Stimulated activated CD8-positive, alpha-beta memory T cell treated with anti-CD3 and anti-CD28 coated beads, Interleukin-15, amount 100 ng/mL, for 48 hours (primary cell): Measurements from ENCODE around the gene PLXNA4.
"Not testable (repeated sequence)": the region's sequence is repeated elsewhere in the genome, so short reads cannot be mapped to it uniquely, and the experiment has no call there.

Source experiments
- DNase-seq, 2 donors: peaks; one replicate each; pipeline ENCODE4 v3.0.0-alpha.2; 2020; ENCODE audit warnings: low read depth in 2 of 2

The PLXNA4 gene, protein sequence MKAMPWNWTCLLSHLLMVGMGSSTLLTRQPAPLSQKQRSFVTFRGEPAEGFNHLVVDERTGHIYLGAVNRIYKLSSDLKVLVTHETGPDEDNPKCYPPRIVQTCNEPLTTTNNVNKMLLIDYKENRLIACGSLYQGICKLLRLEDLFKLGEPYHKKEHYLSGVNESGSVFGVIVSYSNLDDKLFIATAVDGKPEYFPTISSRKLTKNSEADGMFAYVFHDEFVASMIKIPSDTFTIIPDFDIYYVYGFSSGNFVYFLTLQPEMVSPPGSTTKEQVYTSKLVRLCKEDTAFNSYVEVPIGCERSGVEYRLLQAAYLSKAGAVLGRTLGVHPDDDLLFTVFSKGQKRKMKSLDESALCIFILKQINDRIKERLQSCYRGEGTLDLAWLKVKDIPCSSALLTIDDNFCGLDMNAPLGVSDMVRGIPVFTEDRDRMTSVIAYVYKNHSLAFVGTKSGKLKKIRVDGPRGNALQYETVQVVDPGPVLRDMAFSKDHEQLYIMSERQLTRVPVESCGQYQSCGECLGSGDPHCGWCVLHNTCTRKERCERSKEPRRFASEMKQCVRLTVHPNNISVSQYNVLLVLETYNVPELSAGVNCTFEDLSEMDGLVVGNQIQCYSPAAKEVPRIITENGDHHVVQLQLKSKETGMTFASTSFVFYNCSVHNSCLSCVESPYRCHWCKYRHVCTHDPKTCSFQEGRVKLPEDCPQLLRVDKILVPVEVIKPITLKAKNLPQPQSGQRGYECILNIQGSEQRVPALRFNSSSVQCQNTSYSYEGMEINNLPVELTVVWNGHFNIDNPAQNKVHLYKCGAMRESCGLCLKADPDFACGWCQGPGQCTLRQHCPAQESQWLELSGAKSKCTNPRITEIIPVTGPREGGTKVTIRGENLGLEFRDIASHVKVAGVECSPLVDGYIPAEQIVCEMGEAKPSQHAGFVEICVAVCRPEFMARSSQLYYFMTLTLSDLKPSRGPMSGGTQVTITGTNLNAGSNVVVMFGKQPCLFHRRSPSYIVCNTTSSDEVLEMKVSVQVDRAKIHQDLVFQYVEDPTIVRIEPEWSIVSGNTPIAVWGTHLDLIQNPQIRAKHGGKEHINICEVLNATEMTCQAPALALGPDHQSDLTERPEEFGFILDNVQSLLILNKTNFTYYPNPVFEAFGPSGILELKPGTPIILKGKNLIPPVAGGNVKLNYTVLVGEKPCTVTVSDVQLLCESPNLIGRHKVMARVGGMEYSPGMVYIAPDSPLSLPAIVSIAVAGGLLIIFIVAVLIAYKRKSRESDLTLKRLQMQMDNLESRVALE (N-terminal part only)

DNA sequence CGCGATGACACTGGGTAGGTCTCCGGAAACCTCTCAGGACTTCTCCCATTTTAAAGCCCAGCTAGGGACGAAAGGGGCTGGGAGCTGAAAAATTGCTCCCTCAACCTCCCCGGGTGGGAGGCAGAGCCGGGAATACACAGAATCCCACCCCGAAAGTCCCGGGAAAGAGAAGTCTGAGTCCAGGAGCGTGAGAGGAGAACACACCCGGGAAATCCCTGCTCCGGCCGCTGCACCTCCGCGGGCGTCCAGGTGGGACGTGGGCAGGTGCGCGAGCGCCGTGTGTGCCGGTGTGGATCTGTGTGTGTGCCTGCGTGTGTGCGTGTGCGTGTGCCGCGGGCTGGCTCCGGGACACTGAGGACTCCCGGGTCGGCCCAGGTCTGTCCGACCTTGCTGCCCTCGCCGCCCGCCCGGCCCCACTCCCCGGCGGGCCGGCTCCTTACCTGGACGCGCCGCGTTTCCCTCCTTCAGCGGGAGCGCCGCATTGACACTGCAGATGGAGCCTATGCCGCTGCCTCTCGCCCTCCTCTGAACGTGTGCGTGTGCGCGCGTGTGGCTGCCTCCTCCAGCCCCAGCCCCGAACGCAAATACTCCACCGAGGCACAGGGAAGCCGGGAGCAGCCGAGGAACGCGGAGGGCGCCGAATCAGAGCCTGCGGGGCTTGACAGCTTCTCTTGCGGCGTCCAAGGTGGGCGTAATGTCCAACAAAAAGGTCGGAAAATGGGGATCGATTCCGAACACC lies at the start of gene PLXNA4:
Gene PLXNA4 (minus strand): TSS at position 489 of the 739 bp plus-strand sequence. CDS start 67,777 bp downstream, outside the sequence.
- no peak for DNase-seq

DNA sequence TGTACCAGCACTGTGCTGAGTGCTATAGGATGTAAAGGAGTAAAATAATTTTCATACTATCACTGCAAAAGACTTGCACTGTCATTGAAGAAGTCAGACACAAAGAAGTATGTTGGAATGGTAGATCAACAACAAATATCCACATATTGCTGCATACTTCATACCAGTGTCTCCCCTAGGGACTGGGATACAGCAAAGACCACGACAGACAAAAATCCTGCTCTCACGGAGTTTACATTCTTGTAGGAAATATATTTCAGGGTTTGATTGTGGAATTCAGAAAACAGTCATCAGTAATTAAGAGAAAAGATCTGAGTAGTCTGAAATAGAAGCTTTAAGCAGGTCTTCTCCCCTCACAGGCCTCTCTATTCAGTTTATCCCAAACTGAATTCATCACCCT lies 49.4 kb upstream of the PLXNA4 start:
- DNase-seq, result no peak

DNA sequence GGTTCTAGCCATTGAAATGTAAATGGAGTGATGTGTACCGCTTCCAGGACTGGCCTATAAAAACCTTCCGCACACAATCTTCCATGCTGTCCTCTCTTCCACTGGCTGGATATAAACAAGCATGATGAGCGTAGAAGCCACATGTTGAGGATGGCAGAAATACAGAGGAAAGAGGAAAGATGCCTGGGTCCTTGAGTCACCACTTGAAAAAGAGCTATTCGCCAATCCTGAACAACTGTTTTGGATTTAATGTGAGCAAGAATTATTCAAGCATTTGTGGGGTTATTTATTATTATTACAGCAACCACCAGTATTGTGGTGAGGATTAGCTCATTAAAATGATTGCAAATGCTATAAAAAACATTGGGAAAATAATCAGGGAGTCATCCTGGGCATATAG lies 45.8 kb upstream of the PLXNA4 start:
- DNase-seq, result no peak

DNA sequence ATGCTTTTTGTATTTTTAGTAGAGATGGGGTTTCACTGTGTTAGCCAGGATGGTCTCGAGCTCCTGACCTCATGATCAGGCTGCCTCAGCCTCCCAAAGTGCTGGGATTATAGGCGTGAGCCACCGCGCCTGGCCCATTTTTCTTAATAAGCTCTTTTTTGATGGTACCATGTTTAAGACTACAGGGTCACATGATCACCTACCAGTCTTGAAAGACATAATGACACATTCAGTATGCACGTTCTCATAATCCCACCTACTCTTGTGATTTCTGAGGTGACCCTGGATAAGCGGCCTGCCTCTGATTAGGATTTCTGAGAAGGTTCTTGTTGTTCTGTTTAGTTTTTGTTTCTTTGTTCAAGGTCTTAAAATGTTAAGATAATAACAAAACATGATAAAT lies 43.7 kb upstream of the PLXNA4 start:
- DNase-seq, result no peak

DNA sequence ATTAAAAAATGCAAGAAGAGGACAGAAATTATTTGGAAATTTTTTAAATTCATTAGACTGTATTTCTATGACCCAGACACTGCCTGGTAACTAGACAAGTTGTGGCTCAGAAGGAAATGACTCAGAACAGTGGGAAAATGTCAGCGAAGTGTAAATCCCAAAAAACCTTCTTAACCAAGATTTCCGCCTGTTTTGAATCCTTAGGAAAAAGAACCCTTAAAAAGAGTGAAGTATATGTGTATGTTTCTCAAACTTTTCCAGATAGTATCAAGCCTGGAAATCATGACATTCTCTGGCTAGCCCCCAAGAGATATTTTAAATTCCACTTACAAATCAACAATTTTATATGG lies 42.7 kb upstream of the PLXNA4 start:
- DNase-seq, result no peak

DNA sequence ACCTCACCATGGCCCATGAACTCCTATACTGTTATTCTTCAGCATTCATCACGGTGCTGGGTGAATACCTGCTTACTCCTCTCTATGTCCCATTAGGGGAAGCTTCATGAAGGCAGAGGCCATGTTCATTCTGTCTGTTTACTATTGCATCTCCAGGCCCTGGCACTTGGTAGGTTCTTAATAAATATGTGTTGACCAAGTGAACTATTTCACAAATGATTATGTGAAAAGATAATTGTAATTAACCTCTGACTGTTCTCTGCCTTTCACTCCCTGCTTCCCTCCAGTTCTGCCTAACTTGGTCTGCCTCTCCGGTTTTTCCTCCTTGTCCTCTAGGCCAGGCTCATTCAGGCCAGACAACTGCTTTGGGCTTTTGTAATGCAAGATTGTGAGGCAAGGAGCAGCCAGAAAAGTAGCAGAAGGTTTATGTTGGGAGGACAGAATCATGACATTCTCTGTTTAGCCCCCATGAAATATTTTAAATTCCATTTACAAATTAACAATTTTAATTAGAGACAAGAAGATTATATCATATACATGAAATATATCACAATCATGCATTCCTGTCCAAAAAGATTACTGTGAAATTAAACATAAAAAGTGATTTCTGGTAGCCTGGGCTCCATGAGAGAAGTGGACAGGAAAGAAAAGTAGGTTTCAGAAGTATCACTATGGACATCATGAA lies 42.1 kb upstream of the PLXNA4 start:
- no peak for DNase-seq

DNA sequence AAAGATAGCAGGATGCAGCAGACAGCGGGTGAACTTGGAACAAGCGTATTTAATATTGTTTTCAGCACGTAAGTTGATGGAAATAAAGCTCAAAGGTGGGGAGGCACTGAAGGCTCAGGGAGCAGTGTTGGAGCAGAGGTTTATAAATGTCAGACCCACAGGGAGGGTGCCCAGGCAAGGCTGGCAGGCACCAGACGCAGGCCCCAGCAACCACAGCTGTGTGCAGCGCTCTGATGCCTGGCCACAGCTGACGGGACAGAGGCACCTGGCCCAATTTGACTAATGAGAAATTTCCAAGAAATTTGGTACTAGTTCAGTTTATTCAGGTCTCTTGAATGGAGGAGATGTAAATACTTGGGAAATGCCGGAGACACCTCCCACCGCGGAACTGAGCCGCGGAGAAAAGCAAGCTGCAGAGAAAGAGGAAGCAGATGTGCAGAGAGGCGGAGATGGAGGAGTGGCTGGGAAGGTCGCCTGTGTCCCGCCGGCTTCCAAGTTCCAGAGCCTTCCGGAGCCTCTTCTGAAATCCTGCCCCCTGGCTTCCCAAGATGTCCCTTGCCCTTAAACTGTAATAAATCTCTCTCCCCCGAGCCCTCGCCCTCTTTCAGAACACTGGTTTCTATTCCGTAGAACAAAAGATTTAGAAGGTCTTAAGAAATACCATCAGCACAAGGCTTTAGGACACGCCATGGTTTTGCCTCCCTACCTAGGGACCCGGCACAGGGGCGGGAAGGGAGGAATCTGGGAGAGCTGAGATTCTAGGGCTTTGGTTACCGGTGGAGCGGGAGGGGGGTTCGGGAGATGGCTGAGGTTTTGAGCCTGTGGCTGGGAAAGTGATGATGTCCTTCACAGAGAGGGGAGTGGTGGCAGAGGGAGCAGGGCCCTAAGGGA lies 38.4 kb upstream of the PLXNA4 start:
- DNase-seq, result no peak

DNA sequence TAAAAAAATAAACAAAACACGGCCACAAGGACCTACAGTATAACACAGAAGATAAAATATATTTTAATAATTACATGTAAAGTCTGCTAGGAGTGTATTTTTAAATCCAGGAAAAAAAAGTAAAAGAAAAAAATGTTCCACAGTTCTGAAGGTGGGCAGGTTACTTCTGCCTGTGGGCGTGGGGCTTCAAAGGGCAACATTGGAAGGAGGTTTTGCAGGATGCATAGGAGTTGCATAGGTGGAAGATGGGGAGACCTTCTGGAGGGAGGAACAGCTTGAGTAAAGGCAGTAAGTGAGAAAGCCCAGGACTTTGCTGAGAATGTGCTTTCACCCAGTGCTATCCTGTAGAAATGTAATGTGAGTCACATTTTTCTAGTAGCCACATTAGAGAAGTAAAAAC lies 37.5 kb upstream of the PLXNA4 start:
- DNase-seq, result no peak

DNA sequence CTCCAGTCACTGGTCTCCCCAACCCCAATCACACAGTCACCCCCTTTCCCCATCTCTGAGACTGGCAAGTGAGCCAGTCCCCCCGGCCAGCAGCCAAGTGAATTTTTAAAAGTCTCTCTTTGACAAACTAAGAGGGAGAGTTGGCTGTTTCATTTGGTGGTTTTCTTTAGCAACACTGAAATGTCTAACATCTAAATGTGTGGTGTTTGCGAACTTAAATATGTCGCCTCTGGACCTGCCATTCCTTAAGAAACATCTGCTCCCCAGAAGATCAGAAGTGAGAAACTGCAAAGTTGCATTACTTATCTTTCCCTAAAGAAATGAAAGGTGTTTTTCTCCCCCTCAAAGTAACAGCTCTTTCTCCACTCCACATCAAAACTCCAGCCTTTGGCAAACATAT lies 34.7 kb upstream of the PLXNA4 start:
- DNase-seq, result no peak

DNA sequence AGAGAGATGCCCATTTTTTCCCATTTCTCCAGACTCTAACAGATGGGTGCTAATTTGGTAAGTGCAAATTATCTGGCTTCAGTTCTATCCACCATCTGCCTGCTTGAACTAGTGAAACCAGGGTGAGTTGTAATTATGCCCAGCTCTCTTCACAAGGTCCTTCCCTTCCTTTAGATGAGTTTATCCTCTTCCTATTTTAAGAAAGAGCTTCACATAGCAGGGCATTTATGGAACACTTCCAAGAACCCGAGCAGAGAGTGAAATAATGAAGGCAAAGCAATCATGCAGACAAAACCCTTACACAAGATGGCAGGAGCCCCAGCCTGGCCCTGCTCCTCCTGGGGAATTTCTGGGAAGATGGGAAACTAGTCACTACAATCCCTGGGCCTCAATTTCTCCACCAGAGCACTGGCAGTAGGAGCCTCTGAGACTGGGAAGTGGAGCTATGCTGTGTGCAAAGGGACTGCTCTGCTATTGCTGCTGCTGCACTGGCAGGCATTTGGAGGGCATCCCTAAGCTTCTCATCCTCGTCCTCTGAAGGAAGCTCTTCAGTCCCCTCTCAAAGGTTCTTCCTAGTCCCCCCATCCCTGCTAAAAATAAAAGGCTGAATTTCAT lies 33.7 kb upstream of the PLXNA4 start:
- no peak for DNase-seq

DNA sequence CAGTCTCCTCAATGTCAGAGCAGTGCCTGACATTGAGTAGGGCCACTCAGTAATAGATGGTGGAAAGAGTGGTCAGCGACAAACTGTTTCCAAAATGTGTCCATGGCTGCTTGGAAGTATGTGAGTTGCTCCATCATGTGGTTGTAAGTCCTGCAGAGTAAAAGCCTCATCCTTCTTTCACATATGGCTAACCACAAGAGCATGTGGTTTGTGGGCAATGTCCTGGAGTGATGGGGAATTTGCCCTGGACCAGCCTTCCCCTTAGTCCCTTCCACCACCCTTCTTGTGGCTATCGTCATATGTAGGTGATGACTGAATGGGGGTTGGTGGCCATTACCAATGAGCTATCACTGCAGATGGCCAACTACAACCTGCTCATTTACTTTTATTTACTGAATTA lies 33.0 kb upstream of the PLXNA4 start:
- DNase-seq, result no peak

DNA sequence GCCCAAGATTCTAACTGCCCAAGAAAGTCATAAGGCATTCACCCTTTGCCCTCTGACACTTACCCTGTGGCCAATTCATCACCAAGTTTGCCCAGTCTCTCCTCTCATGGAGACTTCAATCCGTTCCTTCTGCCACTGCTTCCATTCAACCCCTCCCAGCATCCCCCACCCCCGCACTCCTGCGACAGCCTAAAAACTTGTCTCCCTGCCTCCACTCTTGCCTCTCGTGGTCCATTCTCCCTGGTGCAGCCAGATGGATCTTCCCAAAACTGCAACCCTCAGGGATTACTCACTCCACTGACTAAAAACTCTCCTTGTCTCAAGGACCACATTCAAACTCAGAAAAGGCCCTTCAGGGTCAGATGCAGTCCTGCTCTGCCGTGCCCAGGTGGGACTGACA lies 32.3 kb upstream of the PLXNA4 start:
- DNase-seq, result no peak

DNA sequence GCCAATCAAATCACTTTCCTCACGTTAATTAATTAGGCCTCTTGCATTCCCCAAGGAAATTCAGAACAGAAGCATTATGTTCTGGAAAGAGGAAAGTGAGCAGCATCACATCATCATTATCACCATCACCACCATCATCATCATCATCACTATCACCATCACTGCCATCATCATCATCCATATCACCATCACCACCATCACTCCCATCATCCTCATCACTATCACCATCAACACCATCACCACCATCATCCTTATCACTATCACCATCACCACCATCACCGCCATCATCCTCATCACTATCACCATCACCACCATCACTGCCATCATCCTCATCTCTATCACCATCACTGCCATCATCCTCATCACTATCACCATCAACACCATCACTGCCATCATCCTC lies 31.4 kb upstream of the PLXNA4 start:
- DNase-seq, result no peak

DNA sequence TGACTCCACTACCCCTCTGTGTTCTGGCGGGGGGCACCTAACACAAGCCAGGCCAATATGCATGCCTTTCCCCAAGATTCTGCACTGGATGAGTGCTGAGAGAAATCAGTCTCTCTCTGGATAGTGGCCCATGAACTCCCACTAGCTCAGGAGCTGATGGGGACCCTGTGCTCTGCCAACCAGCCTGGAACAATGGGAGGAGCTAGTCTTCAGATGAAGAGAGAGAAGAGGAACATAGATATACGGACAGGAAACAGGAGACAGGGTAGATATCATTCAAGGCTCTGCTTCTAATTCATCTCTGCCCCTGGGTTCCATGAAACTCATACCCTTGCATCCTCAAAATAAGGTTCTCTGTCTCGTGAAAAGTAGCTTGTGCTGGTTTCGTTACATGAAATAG lies 27.9 kb upstream of the PLXNA4 start:
- no peak for DNase-seq

DNA sequence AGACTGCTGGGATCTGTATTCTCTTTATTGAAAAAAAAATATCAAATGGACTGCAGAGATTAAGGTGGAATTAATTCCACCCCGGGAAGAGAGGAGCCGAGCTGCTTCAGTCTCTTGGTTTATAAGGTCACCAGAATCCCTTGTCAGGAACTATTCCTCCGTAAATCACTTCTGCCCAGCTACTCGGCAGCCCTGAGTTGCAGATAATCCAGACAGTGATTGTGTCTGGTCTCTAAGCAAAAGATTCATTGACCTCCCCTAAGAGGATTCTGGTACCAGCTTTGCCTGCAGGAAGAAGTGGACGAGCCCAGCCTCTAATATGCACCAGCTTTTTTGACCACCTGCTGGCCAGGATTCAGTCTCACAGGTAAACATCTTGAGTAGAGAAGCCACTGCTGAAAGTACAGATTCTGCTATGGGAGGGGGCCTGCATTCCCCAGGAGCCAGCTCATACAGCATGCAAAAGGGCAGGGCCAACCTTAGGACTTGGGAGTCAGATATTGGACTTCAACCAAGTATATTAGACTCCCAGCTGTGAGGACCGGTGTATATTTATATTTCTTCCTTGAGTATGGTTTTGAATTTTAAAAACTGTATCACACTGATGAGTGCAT lies 27.1 kb upstream of the PLXNA4 start:
- DNase-seq, result no peak

DNA sequence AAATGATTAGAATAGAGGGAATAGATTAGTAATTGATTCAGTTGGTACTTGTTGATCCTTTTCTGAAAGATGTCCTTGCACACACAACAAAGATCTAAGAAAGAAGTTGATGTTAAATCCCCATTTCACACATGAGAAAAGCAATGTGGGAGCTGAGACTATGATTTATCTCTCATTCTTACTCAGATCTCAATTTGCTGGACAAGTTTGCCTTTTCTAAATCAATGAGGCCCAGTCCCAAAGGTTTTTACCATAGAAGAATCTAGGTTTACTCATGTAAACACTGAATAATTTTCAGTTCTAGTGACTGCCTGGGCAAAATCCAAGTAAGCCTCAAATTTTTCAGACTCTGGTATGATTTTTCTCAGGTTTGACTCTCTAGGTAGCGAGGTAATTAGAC lies 25.5 kb upstream of the PLXNA4 start:
- no peak for DNase-seq

DNA sequence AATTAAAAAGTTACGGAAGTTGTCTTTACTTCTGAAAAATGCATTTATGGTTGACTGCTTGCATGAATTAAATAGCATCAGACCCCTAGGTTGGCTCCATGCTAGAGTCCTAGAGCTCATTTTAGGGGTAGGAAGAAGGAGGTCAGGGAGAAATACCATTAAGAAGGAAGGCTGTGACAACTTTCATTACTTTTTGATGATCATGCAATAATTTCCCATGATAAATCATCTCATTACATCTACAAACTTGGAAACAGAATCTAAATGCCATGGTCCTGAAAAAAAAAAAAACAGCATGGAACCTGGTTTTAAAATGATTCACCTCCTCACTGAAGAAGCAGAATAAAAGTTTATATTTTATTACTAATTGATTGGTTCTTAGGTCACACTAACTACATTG lies 20.3 kb upstream of the PLXNA4 start:
- DNase-seq, result no peak

DNA sequence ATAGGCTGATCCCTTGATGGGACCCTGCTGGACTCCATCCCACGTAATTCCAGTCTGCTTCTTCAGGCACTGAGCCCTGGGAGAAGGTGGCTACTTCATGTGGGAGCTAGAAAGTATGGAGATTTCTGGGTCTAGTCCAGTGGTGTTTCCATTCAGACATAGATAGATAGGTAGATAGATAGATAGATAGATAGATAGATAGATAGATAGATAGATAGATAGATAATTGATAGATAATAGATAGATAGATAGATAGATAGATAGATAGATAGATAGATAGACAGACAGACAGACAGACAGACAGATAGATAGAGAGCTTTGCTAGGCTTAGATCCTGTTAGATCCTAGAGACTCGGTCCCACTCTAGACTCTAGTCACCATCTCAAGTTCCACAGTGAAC lies 18.5 kb upstream of the PLXNA4 start:
- not testable (repeated sequence) for DNase-seq

DNA sequence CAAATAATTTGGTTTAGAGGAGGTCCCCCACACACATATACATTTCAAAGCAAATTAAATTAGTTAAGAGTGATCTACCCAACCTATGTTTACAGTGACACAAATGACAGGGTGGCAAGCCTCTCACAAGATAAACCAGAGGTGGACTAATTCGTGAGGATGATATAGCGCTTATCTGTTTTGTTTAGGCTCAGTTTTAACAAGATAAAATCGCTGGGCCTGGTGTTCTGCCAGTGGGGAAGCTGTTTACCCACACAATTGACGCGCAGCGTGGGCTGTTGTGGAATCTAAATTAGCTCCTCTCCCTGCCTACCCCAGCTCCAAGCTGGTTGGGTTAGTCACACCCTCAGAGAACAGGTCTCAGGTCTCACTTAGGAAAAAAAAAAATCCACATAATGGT lies 16.7 kb upstream of the PLXNA4 start:
- DNase-seq, result no peak
